ENCODE results near the gene BTG1. TPM values are rescaled to one million over a fixed set of nuclear protein-coding genes. Genes with fewer than 3 reads are reported as not detected.

BTG1 gene
- total RNA-seq, 2 experiments from 2014 or later, result 32.8 to 93.4 TPM

- Histone ChIP-seq H3K27ac (ENCODE audit: low read depth, low read length, poor library complexity, severe bottlenecking) (no peak overlapping the region), H3K4me2 (ENCODE audit: low read length) (no peak overlapping the region), H3K36me3 (ENCODE audit: insufficient read depth, low read length) (peaks cover 53% of the 10 kb centered on the region), H3K4me1 (ENCODE audit: insufficient read depth, low read length, poor library complexity, severe bottlenecking) (peaks cover 6% of the 10 kb centered on the region), H4K20me1 (ENCODE audit: insufficient read depth, low read length) (no peaks in the 10 kb centered on the region), H3K4me3 (ENCODE audit: low read depth, low read length, poor library complexity, severe bottlenecking) (no peak overlapping the region), H3K79me2 (ENCODE audit: insufficient read depth, low read depth, low read length) (peaks cover 86% of the 10 kb centered on the region), H2AFZ (ENCODE audit: low read length) (no peak overlapping the region), H3K9me2 (ENCODE audit: insufficient read depth, low read length) (no peaks in the 10 kb centered on the region), H3K9me3 (ENCODE audit: low read length) (no peaks in the 10 kb centered on the region)
- CTCF ChIA-PET (ENCODE audit: unreplicated experiment), result interaction anchor here (0.6 kb wide), 1 partner anchor 18 kb away, joined by 3 read pairs; no protein-coding TSS in a partner anchor
- no TSS peak for BruUV-seq (replicated peaks)
- POLR2A ChIA-PET, result interaction anchor here (0.6 to 2.3 kb wide), 5 partner anchors 7 to 113 kb away, joined by 3 to 7 read pairs (median 3); no protein-coding TSS in a partner anchor
- intact Hi-C loops (cut with micrococcal nuclease; ENCODE audit: unreplicated experiment), result no loop called here
- TF ChIP-seq, protein P1, sequence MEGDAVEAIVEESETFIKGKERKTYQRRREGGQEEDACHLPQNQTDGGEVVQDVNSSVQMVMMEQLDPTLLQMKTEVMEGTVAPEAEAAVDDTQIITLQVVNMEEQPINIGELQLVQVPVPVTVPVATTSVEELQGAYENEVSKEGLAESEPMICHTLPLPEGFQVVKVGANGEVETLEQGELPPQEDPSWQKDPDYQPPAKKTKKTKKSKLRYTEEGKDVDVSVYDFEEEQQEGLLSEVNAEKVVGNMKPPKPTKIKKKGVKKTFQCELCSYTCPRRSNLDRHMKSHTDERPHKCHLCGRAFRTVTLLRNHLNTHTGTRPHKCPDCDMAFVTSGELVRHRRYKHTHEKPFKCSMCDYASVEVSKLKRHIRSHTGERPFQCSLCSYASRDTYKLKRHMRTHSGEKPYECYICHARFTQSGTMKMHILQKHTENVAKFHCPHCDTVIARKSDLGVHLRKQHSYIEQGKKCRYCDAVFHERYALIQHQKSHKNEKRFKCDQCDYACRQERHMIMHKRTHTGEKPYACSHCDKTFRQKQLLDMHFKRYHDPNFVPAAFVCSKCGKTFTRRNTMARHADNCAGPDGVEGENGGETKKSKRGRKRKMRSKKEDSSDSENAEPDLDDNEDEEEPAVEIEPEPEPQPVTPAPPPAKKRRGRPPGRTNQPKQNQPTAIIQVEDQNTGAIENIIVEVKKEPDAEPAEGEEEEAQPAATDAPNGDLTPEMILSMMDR (conservative IDR thresholded peaks at IDR 0.05; ENCODE audit: low read length), result no peak
- no peak for TF ChIP-seq EZH2phosphoT487 (IDR thresholded peaks at IDR 0.05; ENCODE audit: borderline replicate concordance, low read depth, low read length)
- DNase-seq (ENCODE audit: low spot score), result no peak
Observed at GRCh38 chr12:92123780-92124688, 21.6 kb downstream of the BTG1 start.

DNA sequence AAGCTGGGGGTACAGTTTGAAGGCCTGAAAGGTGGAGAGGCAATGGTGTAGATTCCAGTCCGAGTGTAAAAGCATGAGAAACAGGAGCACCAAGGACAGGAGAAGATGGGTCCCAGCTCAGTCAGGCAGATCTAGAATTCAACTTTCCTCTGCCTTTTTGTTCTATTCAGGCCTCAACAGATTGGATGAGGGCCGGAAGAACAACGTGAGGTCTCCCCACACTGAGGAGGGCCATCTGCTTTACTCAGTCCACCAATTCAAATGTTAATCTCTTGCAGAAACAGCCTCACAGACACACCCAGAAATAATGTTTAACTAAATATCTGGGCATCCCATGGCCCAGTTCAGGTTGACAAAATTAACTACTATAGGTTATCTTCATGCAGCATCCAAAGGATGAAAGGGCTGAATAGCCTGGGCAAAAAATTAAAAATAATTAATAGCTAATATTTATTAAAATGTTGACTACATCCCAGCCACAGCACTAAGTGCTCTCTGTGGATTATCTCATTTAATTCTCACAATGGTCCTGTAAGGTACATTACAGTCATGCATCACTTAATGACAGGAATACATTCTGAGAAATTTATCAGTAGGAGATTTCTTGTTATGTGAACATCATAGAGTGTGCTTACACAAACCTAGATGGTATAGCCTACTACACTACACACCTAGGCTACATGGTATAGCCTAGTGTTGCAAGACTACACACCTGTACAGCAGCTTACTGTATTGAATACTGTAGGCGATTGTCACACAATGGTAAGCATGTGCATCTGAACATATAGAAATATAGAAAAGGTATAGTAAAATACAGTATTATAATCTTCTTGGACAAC lies 22.5 kb downstream of the BTG1 start:
- no peaks in the 10 kb centered on the region for H4K20me1 ChIP-seq (ENCODE audit: insufficient read depth, low read length)
- CTCF ChIA-PET (ENCODE audit: unreplicated experiment), result no interaction called here
- H3K79me2 ChIP-seq (ENCODE audit: insufficient read depth, low read depth, low read length), result peaks cover 80% of the 10 kb centered on the region
- POLR2A ChIA-PET, result interaction anchor here (0.6 to 2.3 kb wide), 4 partner anchors 13 to 422 kb away, joined by 3 to 7 read pairs (median 4); no protein-coding TSS in a partner anchor
- H3K4me1 ChIP-seq (ENCODE audit: insufficient read depth, low read length, poor library complexity, severe bottlenecking), result peaks cover 6% of the 10 kb centered on the region
- no peaks in the 10 kb centered on the region for H3K9me2 ChIP-seq (ENCODE audit: insufficient read depth, low read length)
- no peak for DNase-seq (ENCODE audit: low spot score)
- no peak overlapping the region for H2AFZ ChIP-seq (ENCODE audit: low read length)
- no peak overlapping the region for H3K27ac ChIP-seq (ENCODE audit: low read depth, low read length, poor library complexity, severe bottlenecking)
- intact Hi-C loops (cut with micrococcal nuclease; ENCODE audit: unreplicated experiment), result no loop called here
- BruUV-seq (replicated peaks), result no TSS peak
- TF ChIP-seq, protein P1 (conservative IDR thresholded peaks at IDR 0.05; ENCODE audit: low read length), result no peak
- no peak for TF ChIP-seq EZH2phosphoT487 (IDR thresholded peaks at IDR 0.05; ENCODE audit: borderline replicate concordance, low read depth, low read length)
- peaks cover 48% of the 10 kb centered on the region for H3K36me3 ChIP-seq (ENCODE audit: insufficient read depth, low read length)
- H3K9me3 ChIP-seq (ENCODE audit: low read length), result no peaks in the 10 kb centered on the region
- no peak overlapping the region for H3K4me3 ChIP-seq (ENCODE audit: low read depth, low read length, poor library complexity, severe bottlenecking)
- H3K4me2 ChIP-seq (ENCODE audit: low read length), result no peak overlapping the region
